OCI-LY3 (cell line): ENCODE measurements around the gene KRTAP12-3.

Source experiments
- EZH2phosphoT487 ChIP-seq: fragments of 200-600 bp; shearing (Covaris generic); IDR thresholded peaks from 2 replicates; pipeline ENCODE4 v1.6.1; 2018; ENCODE audit warnings: antibody characterized with exemption, mixed run types, low read depth
- TF ChIP-seq, protein P1 (sequence below): fragments of 200-600, 300-600 bp; sonication (generic); IDR thresholded peaks from 2 replicates; pipeline ENCODE4 v1.5.1; 2014; ENCODE audit warnings: antibody characterized with exemption, low read length, low read depth

DNA sequence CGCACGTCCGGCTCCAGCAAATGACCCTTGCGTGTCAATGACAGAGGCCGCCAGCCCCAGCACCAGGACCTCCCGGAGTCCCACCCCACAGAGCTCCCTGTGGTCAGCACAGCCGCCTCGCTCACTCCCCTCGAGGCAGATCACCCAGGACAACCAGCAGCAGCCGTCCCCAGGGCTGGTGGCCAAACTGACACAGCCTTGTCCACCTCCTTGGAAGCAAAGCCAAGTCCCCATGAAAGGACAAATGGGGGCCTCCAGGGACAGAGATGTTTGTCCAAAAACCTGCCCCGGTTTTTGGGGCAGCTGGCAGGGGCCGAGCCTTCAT lies 18.4 kb upstream of the KRTAP12-3 start:
- TF ChIP-seq, protein P1, sequence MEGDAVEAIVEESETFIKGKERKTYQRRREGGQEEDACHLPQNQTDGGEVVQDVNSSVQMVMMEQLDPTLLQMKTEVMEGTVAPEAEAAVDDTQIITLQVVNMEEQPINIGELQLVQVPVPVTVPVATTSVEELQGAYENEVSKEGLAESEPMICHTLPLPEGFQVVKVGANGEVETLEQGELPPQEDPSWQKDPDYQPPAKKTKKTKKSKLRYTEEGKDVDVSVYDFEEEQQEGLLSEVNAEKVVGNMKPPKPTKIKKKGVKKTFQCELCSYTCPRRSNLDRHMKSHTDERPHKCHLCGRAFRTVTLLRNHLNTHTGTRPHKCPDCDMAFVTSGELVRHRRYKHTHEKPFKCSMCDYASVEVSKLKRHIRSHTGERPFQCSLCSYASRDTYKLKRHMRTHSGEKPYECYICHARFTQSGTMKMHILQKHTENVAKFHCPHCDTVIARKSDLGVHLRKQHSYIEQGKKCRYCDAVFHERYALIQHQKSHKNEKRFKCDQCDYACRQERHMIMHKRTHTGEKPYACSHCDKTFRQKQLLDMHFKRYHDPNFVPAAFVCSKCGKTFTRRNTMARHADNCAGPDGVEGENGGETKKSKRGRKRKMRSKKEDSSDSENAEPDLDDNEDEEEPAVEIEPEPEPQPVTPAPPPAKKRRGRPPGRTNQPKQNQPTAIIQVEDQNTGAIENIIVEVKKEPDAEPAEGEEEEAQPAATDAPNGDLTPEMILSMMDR = no peak
- no peak for TF ChIP-seq EZH2phosphoT487
